HUES48 (cell line): ENCODE data around the gene ITGB3.

Experiments used
- H3K27ac ChIP-seq: one replicate; pipeline ENCODE4 v1.7.0; 2013; ENCODE audit warnings: low read depth, low read length, inconsistent platforms
- H3K27me3 ChIP-seq: 2 replicates; pipeline ENCODE4 v1.6.1; 2013; ENCODE audit warnings: mild to moderate bottlenecking, low read length; ENCODE audit not compliant: control insufficient read depth, insufficient read depth
- H3K36me3 ChIP-seq: 2 replicates; pipeline ENCODE4 v1.6.1; 2013; ENCODE audit warnings: low read length; ENCODE audit not compliant: control insufficient read depth, insufficient read depth
- H3K4me1 ChIP-seq: 2 replicates; pipeline ENCODE4 v1.6.1; 2013; ENCODE audit warnings: mild to moderate bottlenecking, low read length; ENCODE audit not compliant: control insufficient read depth, insufficient read depth
- H3K4me3 ChIP-seq: 2 replicates; pipeline ENCODE4 v1.5.1; 2013; ENCODE audit warnings: mild to moderate bottlenecking, low read depth, low read length
- H3K9ac ChIP-seq: 2 replicates; pipeline ENCODE4 v1.6.1; 2013; ENCODE audit warnings: mild to moderate bottlenecking, low read depth, low read length, moderate library complexity
- H3K9me3 ChIP-seq: 2 replicates; pipeline ENCODE4 v1.6.1; 2013; ENCODE audit warnings: low read length; ENCODE audit not compliant: control insufficient read depth, insufficient read depth

ITGB3 gene

DNA sequence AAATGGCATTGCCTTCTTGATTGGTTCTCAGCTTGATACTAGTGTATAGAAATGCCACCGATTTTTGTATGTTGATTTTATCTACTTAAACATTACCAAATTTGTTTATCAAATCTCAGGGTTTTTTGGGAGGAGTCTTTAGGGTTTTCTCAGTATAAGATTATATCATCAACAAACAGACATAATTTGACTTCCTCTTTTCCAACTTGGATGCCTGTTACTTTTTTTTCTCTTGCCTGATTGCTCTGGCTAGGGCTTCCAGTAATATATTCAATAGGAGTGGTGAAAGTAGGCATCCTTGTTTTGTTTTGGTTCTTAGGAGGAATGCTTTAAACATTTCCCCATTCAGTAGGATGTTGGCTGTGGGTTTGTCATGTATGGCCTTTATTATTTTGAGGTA lies 99.2 kb downstream of the ITGB3 start:
- H3K27me3 ChIP-seq = no peaks in the 10 kb centered on the region
- no peak overlapping the region for H3K4me3 ChIP-seq
- H3K4me1 ChIP-seq = no peaks in the 10 kb centered on the region
- no peaks in the 10 kb centered on the region for H3K9me3 ChIP-seq
- no peak overlapping the region for H3K9ac ChIP-seq
- no peaks in the 10 kb centered on the region for H3K36me3 ChIP-seq
- H3K27ac ChIP-seq = no peak overlapping the region

DNA sequence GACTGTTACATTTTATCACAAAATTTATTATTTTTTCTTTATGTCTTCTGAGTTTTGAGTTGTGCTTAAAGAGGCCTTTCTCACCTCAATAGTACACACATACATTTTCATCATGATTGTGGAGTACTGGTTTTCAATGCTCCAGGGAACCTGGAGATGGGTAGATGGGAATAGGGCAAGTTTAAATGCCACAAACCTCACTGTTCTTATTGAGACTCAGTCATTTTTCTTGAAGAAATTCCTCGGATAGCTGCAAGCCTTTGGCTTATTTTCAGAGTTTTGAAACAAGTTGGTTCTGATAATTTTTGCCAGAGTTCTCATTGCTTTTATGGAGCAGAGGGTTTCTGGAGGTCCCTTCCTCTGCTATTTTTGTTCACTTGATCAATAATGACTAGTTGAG lies 105.0 kb downstream of the ITGB3 start:
- Histone ChIP-seq H3K9me3 (peaks cover 13% of the 10 kb centered on the region), H3K9ac (no peak overlapping the region), H3K27me3 (no peaks in the 10 kb centered on the region), H3K4me1 (no peaks in the 10 kb centered on the region), H3K36me3 (no peaks in the 10 kb centered on the region), H3K27ac (no peak overlapping the region), H3K4me3 (no peak overlapping the region)
